SK-MEL-5 (cell line): ENCODE data around the gene ZBED6. TPM values are rescaled to one million over a fixed set of nuclear protein-coding genes. Genes with fewer than 3 reads are reported as not detected.
"Not testable (repeated sequence)": the region's sequence is repeated elsewhere in the genome, so short reads cannot be mapped to it uniquely, and the experiment has no call there.

Source experiments
- DNase-seq: peaks from one replicate; pipeline ENCODE4 v3.0.0-alpha.2; 2016; ENCODE audit warnings: low read depth, low spot score
- in situ Hi-C: cut with HindIII; loops from 2 replicates; pipeline ENCODE4 v1.10.0; 2016; ENCODE audit warnings: low sequenced_read_pairs, high pct_unique_total_duplicates, low pct_unique_long_range_greater_than_20kb
- total RNA-seq: library from RNA; depleted of rRNA; stranded (reverse); fragments of >200 nt; shearing (Covaris generic); gene quantifications from 2 replicates; pipeline ENCODE4 v1.2.3, GENCODE V29; 2014

The ZBED6 gene
- total RNA-seq, 1 experiment from 2014 or later = 10.3 TPM

GRCh38 chr1:203776636-203777035 lies 18.8 kb upstream of the ZBED6 start:
- in situ Hi-C loops = no loop called here
- peak; percentile 45 for DNase-seq

- no peak for DNase-seq
- in situ Hi-C loops = no loop called here
Observed at GRCh38 chr1:203777596-203777995, 17.8 kb upstream of the ZBED6 start.

- in situ Hi-C loops = no loop called here
- DNase-seq = no peak
Observed at GRCh38 chr1:203778146-203778545, 17.3 kb upstream of the ZBED6 start.

- DNase-seq = no peak
- in situ Hi-C loops = no loop called here
Observed at GRCh38 chr1:203778789-203779188, 16.6 kb upstream of the ZBED6 start.

- in situ Hi-C loops = no loop called here
- DNase-seq = no peak
Observed at GRCh38 chr1:203781962-203782361, 13.5 kb upstream of the ZBED6 start.

GRCh38 chr1:203789966-203790365 lies 5.5 kb upstream of the ZBED6 start:
- DNase-seq = no peak
- in situ Hi-C loops = no loop called here

GRCh38 chr1:203791498-203791897 lies 3.9 kb upstream of the ZBED6 start:
- in situ Hi-C loops = no loop called here

GRCh38 chr1:203792486-203792885 lies 2.9 kb upstream of the ZBED6 start:
- no peak for DNase-seq
- in situ Hi-C loops = no loop called here

More at GRCh38 chr1:203791498-203791897, 3.9 kb upstream of the ZBED6 start:
- no peak for DNase-seq

- in situ Hi-C loops, DNase-seq: not testable (repeated sequence)
Observed at GRCh38 chr1:203793561-203793960, 1.9 kb upstream of the ZBED6 start.

GRCh38 chr1:203794764-203795440 lies 521 bp upstream of the ZBED6 start:
- in situ Hi-C loops = no loop called here
- DNase-seq = no peak

- DNase-seq = peak; percentile 48
- in situ Hi-C loops = no loop called here
Observed at GRCh38 chr1:203796236-203796605, 798 bp downstream of the ZBED6 start.

- no peak for DNase-seq
- in situ Hi-C loops = no loop called here
Observed at GRCh38 chr1:203797216-203797615, 1.8 kb downstream of the ZBED6 start.

- in situ Hi-C loops = no loop called here
- peak; percentile 51 for DNase-seq
Observed at GRCh38 chr1:203797948-203798655, 2.7 kb downstream of the ZBED6 start.

GRCh38 chr1:203799157-203799556 lies 3.7 kb downstream of the ZBED6 start:
- DNase-seq = no peak
- in situ Hi-C loops = no loop called here

GRCh38 chr1:203799971-203800370 lies 4.5 kb downstream of the ZBED6 start:
- in situ Hi-C loops = no loop called here

GRCh38 chr1:203805689-203806088 lies 10.3 kb downstream of the ZBED6 start:
- in situ Hi-C loops = no loop called here
- no peak for DNase-seq

More at GRCh38 chr1:203799971-203800370, 4.5 kb downstream of the ZBED6 start:
- no peak for DNase-seq

- no peak for DNase-seq
- in situ Hi-C loops = no loop called here
Observed at GRCh38 chr1:203807196-203807595, 11.8 kb downstream of the ZBED6 start.

GRCh38 chr1:203813581-203814341 lies 18.3 kb downstream of the ZBED6 start:
- in situ Hi-C loops = no loop called here

More at GRCh38 chr1:203813581-203814341, 18.3 kb downstream of the ZBED6 start:
- DNase-seq = no peak
